Cardiac fibroblast (primary cell): ENCODE results near the gene SLC43A1.

ENCODE experiments used
- DNase-seq, 2 donors: peaks; one replicate each; pipeline versions ENCODE4 v3.0.0 to v3.0.0-alpha.2; 2010; ENCODE audit warnings: low read depth in 2 of 2
- H3K4me3 ChIP-seq, 2 donors: replicated peaks in 1 of 2; 1 replicate in 1 of 2; 2 replicates in 1 of 2; pipeline ENCODE4 v1.5.1; 2011; ENCODE audit warnings: low read depth in 2 of 2, low read length in 2 of 2, mild to moderate bottlenecking in 2 of 2, moderate library complexity in 1 of 2
- CTCF ChIP-seq: IDR thresholded peaks from one replicate; pipeline ENCODE4 v1.5.1; 2011; ENCODE audit warnings: low read depth, mild to moderate bottlenecking, low read length, inconsistent platforms

Gene SLC43A1

GRCh38 chr11:57549983-57550382 is 34.5 kb upstream of the SLC43A1 start:
- no peak overlapping the region for H3K4me3 ChIP-seq
- TF ChIP-seq CTCF, result no peak
- no peak for DNase-seq

- TF ChIP-seq CTCF, result no peak
- H3K4me3 ChIP-seq, result no peak overlapping the region
- no peak for DNase-seq
Observed at GRCh38 chr11:57547854-57548377, 32.4 kb upstream of the SLC43A1 start.

- peak; percentile 27 to 66 for DNase-seq
- H3K4me3 ChIP-seq, result no peak overlapping the region
- no peak for TF ChIP-seq CTCF
Observed at GRCh38 chr11:57546869-57547475, 31.5 kb upstream of the SLC43A1 start.

GRCh38 chr11:57546451-57546850 is 30.9 kb upstream of the SLC43A1 start:
- DNase-seq, result no peak

GRCh38 chr11:57545883-57546282 is 30.4 kb upstream of the SLC43A1 start:
- no peak for DNase-seq
- TF ChIP-seq CTCF, result no peak
- no peak overlapping the region for H3K4me3 ChIP-seq

More at GRCh38 chr11:57546451-57546850, 30.9 kb upstream of the SLC43A1 start:
- no peak for TF ChIP-seq CTCF
- H3K4me3 ChIP-seq, result no peak overlapping the region

GRCh38 chr11:57544566-57544965 is 29.1 kb upstream of the SLC43A1 start:
- DNase-seq, result no peak
- no peak overlapping the region for H3K4me3 ChIP-seq
- no peak for TF ChIP-seq CTCF

- no peak for TF ChIP-seq CTCF
- no peak for DNase-seq
Observed at GRCh38 chr11:57543593-57543992, 28.1 kb upstream of the SLC43A1 start.

More at GRCh38 chr11:57543593-57543992, 28.1 kb upstream of the SLC43A1 start:
- no peak overlapping the region for H3K4me3 ChIP-seq
